ENCODE measurements around the gene CDK5. TPM values are rescaled to one million over a fixed set of nuclear protein-coding genes. Genes with fewer than 3 reads are reported as not detected.
A peak's percentile ranks its signal among the peaks of the same experiment; 100 is the strongest.

Gene CDK5
- total and polyA plus RNA-seq, 2 of the 13 experiments (the other 11 are each of a cell fraction or from before 2014, with no cell fraction given) = 16.4 to 21.3 TPM

DNA sequence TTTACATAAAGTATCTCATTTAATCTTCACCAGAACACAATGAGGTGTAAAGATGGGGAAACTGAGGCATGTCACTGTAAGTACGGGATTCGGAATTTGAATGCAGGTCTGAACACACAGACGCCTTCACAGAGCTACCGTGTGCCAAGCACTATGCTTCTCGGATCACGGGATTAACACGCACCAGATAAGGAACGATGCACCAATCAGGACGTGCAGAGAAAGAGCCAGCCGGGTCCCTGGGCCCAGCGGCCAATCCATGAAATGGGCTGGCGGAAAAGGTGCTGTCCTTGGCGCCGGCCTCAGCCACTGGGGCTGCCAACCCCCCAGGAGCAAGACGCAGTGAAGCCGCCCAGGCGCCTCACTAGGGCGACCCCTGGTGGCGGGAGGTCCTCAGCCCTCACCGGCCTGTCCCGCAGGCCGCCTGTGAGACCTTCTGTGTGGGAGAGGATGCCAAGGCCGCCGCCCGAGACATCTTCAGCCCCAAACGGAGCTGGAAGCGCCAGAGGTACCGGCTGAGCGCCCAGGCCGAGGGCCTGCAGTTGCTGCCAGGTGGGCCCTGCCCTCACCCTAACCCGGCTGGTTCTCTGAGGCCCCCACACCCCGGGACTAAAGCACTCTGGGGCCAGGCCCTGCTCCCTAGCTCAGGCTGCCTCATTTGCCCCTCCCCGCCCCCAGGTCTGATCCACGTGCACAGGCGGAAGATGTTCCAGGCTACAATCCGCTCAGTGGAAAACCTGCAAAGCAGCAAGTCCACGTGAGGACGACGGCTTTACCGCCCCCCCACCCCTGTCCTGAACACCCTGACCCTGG is 49.0 kb downstream of the CDK5 start (continued):
- TF ChIP-seq MTA1 (CRISPR knock-in tag; IDR thresholded peaks at IDR 0.05; ENCODE audit: borderline replicate concordance) (peak; percentile 54; the same call in 1 of the 2 replicates), SATB2 (CRISPR knock-in tag; IDR thresholded peaks at IDR 0.05) (no peak), NR2F2 (IDR thresholded peaks at IDR 0.05; ENCODE audit: borderline replicate concordance, low read depth) (no peak), RFXAP (CRISPR knock-in tag; IDR thresholded peaks at IDR 0.05; ENCODE audit: borderline replicate concordance) (no peak), HOXA5 (CRISPR knock-in tag; IDR thresholded peaks at IDR 0.05) (no peak), SNRNP70 (IDR thresholded peaks at IDR 0.05; ENCODE audit: low read depth, low read length) (no peak), PRPF4 (IDR thresholded peaks at IDR 0.05; ENCODE audit: low read depth, low read length, poor library complexity, severe bottlenecking) (no peak), SRSF9 (IDR thresholded peaks at IDR 0.05; ENCODE audit: borderline replicate concordance, insufficient read depth, low read depth, low read length, poor library complexity, severe bottlenecking) (no peak), GZF1 (CRISPR knock-in tag; IDR thresholded peaks at IDR 0.05) (no peak), ZNF235 (CRISPR knock-in tag; IDR thresholded peaks at IDR 0.05; ENCODE audit: borderline replicate concordance) (no peak), ZFP90 (CRISPR knock-in tag; IDR thresholded peaks at IDR 0.05; ENCODE audit: borderline replicate concordance) (no peak), KLF11 (CRISPR knock-in tag; IDR thresholded peaks at IDR 0.05) (no peak), ZNF788 (CRISPR knock-in tag; IDR thresholded peaks at IDR 0.05; ENCODE audit: borderline replicate concordance) (peak; percentile 53; the same call in 1 of the 2 replicates), ZNF552 (CRISPR knock-in tag; IDR thresholded peaks at IDR 0.05; ENCODE audit: borderline replicate concordance) (no peak), ESRRA (CRISPR knock-in tag; IDR thresholded peaks at IDR 0.05; ENCODE audit: low read depth) (no peak), ZNF431 (CRISPR knock-in tag; IDR thresholded peaks at IDR 0.05; ENCODE audit: borderline replicate concordance, low read depth) (0 out of 2 replicates have a peak, but pooled peaks have one; percentile 39), MYNN (CRISPR knock-in tag; IDR thresholded peaks at IDR 0.05; ENCODE audit: low read depth) (no peak), ARNTL (CRISPR knock-in tag; IDR thresholded peaks at IDR 0.05) (0 out of 2 replicates have a peak, but pooled peaks have one; percentile 29), ISX (CRISPR knock-in tag; conservative IDR thresholded peaks at IDR 0.05) (no peak)
- TF ChIP-seq, protein P1, sequence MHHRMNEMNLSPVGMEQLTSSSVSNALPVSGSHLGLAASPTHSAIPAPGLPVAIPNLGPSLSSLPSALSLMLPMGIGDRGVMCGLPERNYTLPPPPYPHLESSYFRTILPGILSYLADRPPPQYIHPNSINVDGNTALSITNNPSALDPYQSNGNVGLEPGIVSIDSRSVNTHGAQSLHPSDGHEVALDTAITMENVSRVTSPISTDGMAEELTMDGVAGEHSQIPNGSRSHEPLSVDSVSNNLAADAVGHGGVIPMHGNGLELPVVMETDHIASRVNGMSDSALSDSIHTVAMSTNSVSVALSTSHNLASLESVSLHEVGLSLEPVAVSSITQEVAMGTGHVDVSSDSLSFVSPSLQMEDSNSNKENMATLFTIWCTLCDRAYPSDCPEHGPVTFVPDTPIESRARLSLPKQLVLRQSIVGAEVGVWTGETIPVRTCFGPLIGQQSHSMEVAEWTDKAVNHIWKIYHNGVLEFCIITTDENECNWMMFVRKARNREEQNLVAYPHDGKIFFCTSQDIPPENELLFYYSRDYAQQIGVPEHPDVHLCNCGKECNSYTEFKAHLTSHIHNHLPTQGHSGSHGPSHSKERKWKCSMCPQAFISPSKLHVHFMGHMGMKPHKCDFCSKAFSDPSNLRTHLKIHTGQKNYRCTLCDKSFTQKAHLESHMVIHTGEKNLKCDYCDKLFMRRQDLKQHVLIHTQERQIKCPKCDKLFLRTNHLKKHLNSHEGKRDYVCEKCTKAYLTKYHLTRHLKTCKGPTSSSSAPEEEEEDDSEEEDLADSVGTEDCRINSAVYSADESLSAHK (CRISPR knock-in tag; IDR thresholded peaks at IDR 0.05; ENCODE audit: borderline replicate concordance) = no peak
- TF ChIP-seq, protein P2, sequence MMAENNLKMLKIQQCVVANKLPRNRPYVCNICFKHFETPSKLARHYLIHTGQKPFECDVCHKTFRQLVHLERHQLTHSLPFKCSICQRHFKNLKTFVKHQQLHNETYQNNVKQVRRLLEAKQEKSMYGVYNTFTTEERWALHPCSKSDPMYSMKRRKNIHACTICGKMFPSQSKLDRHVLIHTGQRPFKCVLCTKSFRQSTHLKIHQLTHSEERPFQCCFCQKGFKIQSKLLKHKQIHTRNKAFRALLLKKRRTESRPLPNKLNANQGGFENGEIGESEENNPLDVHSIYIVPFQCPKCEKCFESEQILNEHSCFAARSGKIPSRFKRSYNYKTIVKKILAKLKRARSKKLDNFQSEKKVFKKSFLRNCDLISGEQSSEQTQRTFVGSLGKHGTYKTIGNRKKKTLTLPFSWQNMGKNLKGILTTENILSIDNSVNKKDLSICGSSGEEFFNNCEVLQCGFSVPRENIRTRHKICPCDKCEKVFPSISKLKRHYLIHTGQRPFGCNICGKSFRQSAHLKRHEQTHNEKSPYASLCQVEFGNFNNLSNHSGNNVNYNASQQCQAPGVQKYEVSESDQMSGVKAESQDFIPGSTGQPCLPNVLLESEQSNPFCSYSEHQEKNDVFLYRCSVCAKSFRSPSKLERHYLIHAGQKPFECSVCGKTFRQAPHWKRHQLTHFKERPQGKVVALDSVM (CRISPR knock-in tag; IDR thresholded peaks at IDR 0.05) = 0 out of 2 replicates have a peak, but pooled peaks have one; percentile 16
- TF ChIP-seq, protein P3, sequence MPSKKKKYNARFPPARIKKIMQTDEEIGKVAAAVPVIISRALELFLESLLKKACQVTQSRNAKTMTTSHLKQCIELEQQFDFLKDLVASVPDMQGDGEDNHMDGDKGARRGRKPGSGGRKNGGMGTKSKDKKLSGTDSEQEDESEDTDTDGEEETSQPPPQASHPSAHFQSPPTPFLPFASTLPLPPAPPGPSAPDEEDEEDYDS (CRISPR knock-in tag; IDR thresholded peaks at IDR 0.05) = no peak
- TF ChIP-seq, protein P4, sequence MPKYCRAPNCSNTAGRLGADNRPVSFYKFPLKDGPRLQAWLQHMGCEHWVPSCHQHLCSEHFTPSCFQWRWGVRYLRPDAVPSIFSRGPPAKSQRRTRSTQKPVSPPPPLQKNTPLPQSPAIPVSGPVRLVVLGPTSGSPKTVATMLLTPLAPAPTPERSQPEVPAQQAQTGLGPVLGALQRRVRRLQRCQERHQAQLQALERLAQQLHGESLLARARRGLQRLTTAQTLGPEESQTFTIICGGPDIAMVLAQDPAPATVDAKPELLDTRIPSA (CRISPR knock-in tag; IDR thresholded peaks at IDR 0.05; ENCODE audit: borderline replicate concordance) = peak; percentile 19; the same call in 1 of the 2 replicates

Measured in HepG2 (cell line).